HT1080 (cell line): ENCODE measurements around the gene MGARP. TPM values are rescaled to one million over a fixed set of nuclear protein-coding genes. Genes with fewer than 3 reads are reported as not detected.
"Not testable (repeated sequence)": the region's sequence is repeated elsewhere in the genome, so short reads cannot be mapped to it uniquely, and the experiment has no call there.

Source experiments
- DNase-seq: peaks from one replicate; pipeline ENCODE4 v3.0.0-alpha.2; 2015; ENCODE audit warnings: low read depth
- total RNA-seq: library from RNA; depleted of rRNA; stranded (reverse); fragments of >200 nt; shearing (Covaris generic); gene quantifications from 2 replicates; pipeline ENCODE4 v1.2.3, GENCODE V29; 2014

The MGARP gene
- total RNA-seq, 1 experiment from 2014 or later: not detected

- no peak for DNase-seq
These were observed 17.0 kb upstream of the MGARP start for GRCh38 chr4:139297001-139297410.

GRCh38 chr4:139295942-139296299 is 15.9 kb upstream of the MGARP start:
- no peak for DNase-seq

- DNase-seq: peak; percentile 86
These were observed 15.3 kb upstream of the MGARP start for GRCh38 chr4:139295206-139295941.

GRCh38 chr4:139286186-139286698 is 6.2 kb upstream of the MGARP start:
- no peak for DNase-seq

- DNase-seq: no peak
These were observed 2.7 kb upstream of the MGARP start for GRCh38 chr4:139282721-139283075.

- DNase-seq: no peak
These were observed 2.2 kb upstream of the MGARP start for GRCh38 chr4:139282065-139282720.

GRCh38 chr4:139278912-139279759 is 889 bp downstream of the MGARP start:
- DNase-seq: no peak

- no peak for DNase-seq
These were observed 1.5 kb downstream of the MGARP start for GRCh38 chr4:139278485-139278884.

- no peak for DNase-seq
These were observed 4.7 kb downstream of the MGARP start for GRCh38 chr4:139275281-139275735.

- no peak for DNase-seq
These were observed 5.2 kb downstream of the MGARP start for GRCh38 chr4:139274790-139275189.

GRCh38 chr4:139273835-139274234 is 6.2 kb downstream of the MGARP start:
- DNase-seq: no peak

GRCh38 chr4:139267301-139267700 is 12.7 kb downstream of the MGARP start:
- no peak for DNase-seq

GRCh38 chr4:139266583-139267257 is 13.3 kb downstream of the MGARP start:
- peak; percentile 72 for DNase-seq

- DNase-seq: no peak
These were observed 13.8 kb downstream of the MGARP start for GRCh38 chr4:139266208-139266582.

GRCh38 chr4:139265654-139266053 is 14.4 kb downstream of the MGARP start:
- no peak for DNase-seq

- no peak for DNase-seq
These were observed 23.7 kb downstream of the MGARP start for GRCh38 chr4:139256349-139256748.

GRCh38 chr4:139255581-139255980 is 24.4 kb downstream of the MGARP start:
- DNase-seq: not testable (repeated sequence)

GRCh38 chr4:139253713-139254112 is 26.3 kb downstream of the MGARP start:
- DNase-seq: no peak

- no peak for DNase-seq
These were observed 27.0 kb downstream of the MGARP start for GRCh38 chr4:139253046-139253445.

- DNase-seq: no peak
These were observed 32.3 kb downstream of the MGARP start for GRCh38 chr4:139247700-139248238.

- DNase-seq: peak; percentile 57
These were observed 32.8 kb downstream of the MGARP start for GRCh38 chr4:139247241-139247640.
